Liver (tissue), 9 donors: Measurements from ENCODE around the gene EHMT1. TPM values are rescaled to one million over a fixed set of nuclear protein-coding genes. Genes with fewer than 3 reads are reported as not detected.

Experiments
- DNase-seq: peaks from one replicate; pipeline ENCODE4 v3.0.0-alpha.2; 2017; ENCODE audit warnings: low spot score
- H3K27ac ChIP-seq, 2 donors: one replicate each; pipeline ENCODE4 v1.7.0; 2013; ENCODE audit warnings: inconsistent platforms in 2 of 2, low read length in 2 of 2, control low read depth in 1 of 2, low read depth in 1 of 2, mild to moderate bottlenecking in 1 of 2
- H3K27me3 ChIP-seq, 4 donors: one replicate each; pipeline versions ENCODE4 v1.6.1 to v1.7.0; 2013; ENCODE audit warnings: low read length in 3 of 4, inconsistent platforms in 1 of 4, mild to moderate bottlenecking in 1 of 4, moderate library complexity in 1 of 4; ENCODE audit not compliant: control insufficient read depth in 4 of 4, insufficient read depth in 4 of 4
- H3K36me3 ChIP-seq, 4 donors: one replicate each; pipeline versions ENCODE4 v1.6.1 to v1.7.0; 2013; ENCODE audit warnings: low read length in 3 of 4, mild to moderate bottlenecking in 3 of 4, low read depth in 1 of 4, moderate library complexity in 1 of 4; ENCODE audit not compliant: control insufficient read depth in 4 of 4, insufficient read depth in 3 of 4
- H3K4me1 ChIP-seq, 4 donors: one replicate each; pipeline versions ENCODE4 v1.6.1 to v1.7.0; 2013; ENCODE audit warnings: low read length in 3 of 4, mild to moderate bottlenecking in 3 of 4, moderate library complexity in 1 of 4; ENCODE audit not compliant: control insufficient read depth in 4 of 4, insufficient read depth in 4 of 4
- H3K4me3 ChIP-seq, 3 donors: one replicate each; pipeline versions ENCODE4 v1.6.1 to v1.7.0; 2013; ENCODE audit warnings: low read length in 3 of 3, control low read depth in 1 of 3, low read depth in 1 of 3, mild to moderate bottlenecking in 1 of 3
- H3K9ac ChIP-seq, 2 donors: one replicate each; pipeline ENCODE4 v1.7.0; 2013; ENCODE audit warnings: low read length in 2 of 2, mild to moderate bottlenecking in 2 of 2, moderate library complexity in 2 of 2, control low read depth in 1 of 2, low read depth in 1 of 2
- H3K9me3 ChIP-seq, 4 donors: one replicate each; pipeline versions ENCODE4 v1.6.1 to v1.7.0; 2013; ENCODE audit warnings: low read length in 3 of 4; ENCODE audit not compliant: control insufficient read depth in 4 of 4
- ATF3 ChIP-seq: IDR thresholded peaks from 2 replicates; pipeline ENCODE4 v1.6.1; 2016; ENCODE audit warnings: antibody characterized with exemption
- FOXA1 ChIP-seq: IDR thresholded peaks from 2 replicates; pipeline ENCODE4 v1.6.1; 2016; ENCODE audit warnings: antibody characterized with exemption
- FOXA2 ChIP-seq: IDR thresholded peaks from 2 replicates; pipeline ENCODE4 v1.6.1; 2016; ENCODE audit warnings: antibody characterized with exemption
- HNF4G ChIP-seq: IDR thresholded peaks from 2 replicates; pipeline ENCODE4 v1.6.1; 2016; ENCODE audit warnings: antibody characterized with exemption
- MAX ChIP-seq: IDR thresholded peaks from 2 replicates; pipeline ENCODE4 v1.6.1; 2016; ENCODE audit warnings: antibody characterized with exemption
- NR2F2 ChIP-seq: IDR thresholded peaks from 2 replicates; pipeline ENCODE4 v1.6.1; 2016; ENCODE audit warnings: antibody characterized with exemption
- RAD21 ChIP-seq, 2 donors: IDR thresholded peaks; 2 replicates each; pipeline ENCODE4 v1.6.1; 2016; ENCODE audit warnings: antibody characterized with exemption in 2 of 2, mild to moderate bottlenecking in 2 of 2
- REST ChIP-seq: IDR thresholded peaks from 2 replicates; pipeline ENCODE4 v1.6.1; 2016; ENCODE audit warnings: antibody characterized with exemption, mild to moderate bottlenecking
- RXRA ChIP-seq, 2 donors: IDR thresholded peaks; 2 replicates each; pipeline ENCODE4 v1.6.1; 2017 to 2018; ENCODE audit warnings: antibody characterized with exemption in 2 of 2, mild to moderate bottlenecking in 1 of 2
- YY1 ChIP-seq: IDR thresholded peaks from 2 replicates; pipeline ENCODE4 v1.6.1; 2016; ENCODE audit warnings: antibody characterized with exemption, mild to moderate bottlenecking
- ZBTB33 ChIP-seq: IDR thresholded peaks from 2 replicates; pipeline ENCODE4 v1.6.1; 2016; ENCODE audit warnings: antibody characterized with exemption
- WGBS: extraction: QIAGEN DNeasy Blood & Tissue Kit; methylation state at CpG from one replicate; pipeline ENCODE4 v1.1.7; 2013; 5-methylcytosine and 5-hydroxymethylcytosine counted together
- polyA plus RNA-seq, 2 donors: library from polyadenylated mRNA; stranded (reverse) in 1 of 2; unstranded in 1 of 2; fragments of 200-250 nt in 1 of 2; fragments of >200 nt in 1 of 2; fragmentation: Nextera tagmentation in 1 of 2; extraction: Ambion mirVana in 1 of 2; gene quantifications; one replicate each; pipeline versions ENCODE4 v1.2.1 to v1.2.3, GENCODE V29; 2013 to 2015
- total RNA-seq, 2 donors: library from RNA; depleted of rRNA; stranded (reverse); fragments of >200 nt; gene quantifications; one replicate each; pipeline ENCODE4 v1.2.3, GENCODE V29; 2014
- donor health status: healthy.
- donor health status: healthy.
- donor health status: healthy.
- donor health status: healthy.
- donor health status: healthy.

EHMT1 gene
- total and polyA plus RNA-seq, 4 donors, result 16.1 to 48.2 (median 27.3) TPM

- H3K27ac ChIP-seq, result no peak overlapping the region
- TF ChIP-seq ATF3, result no peak
- TF ChIP-seq RAD21 (IDR thresholded peaks at IDR 0.05), result no peak
- TF ChIP-seq MAX, result no peak
- TF ChIP-seq HNF4G, result no peak
- TF ChIP-seq YY1, result no peak
- TF ChIP-seq REST, result no peak
- TF ChIP-seq ZBTB33, result no peak
- TF ChIP-seq FOXA2, result no peak
- TF ChIP-seq RXRA (IDR thresholded peaks at IDR 0.05), result no peak
- TF ChIP-seq FOXA1, result no peak
- no peaks in the 10 kb centered on the region for H3K4me1 ChIP-seq
- no peak overlapping the region for H3K4me3 ChIP-seq
- no peak for DNase-seq
- no peaks in the 10 kb centered on the region for H3K9me3 ChIP-seq
- no peaks in the 10 kb centered on the region for H3K27me3 ChIP-seq
- H3K9ac ChIP-seq, result no peak overlapping the region
- peaks cover 10 to 41% (median 20%) of the 10 kb centered on the region in 4 donors for H3K36me3 ChIP-seq
- WGBS, result 97% methylated on average over 20 of the region's 20 CpGs
These were observed 209.2 kb downstream of the EHMT1 start for GRCh38 chr9:137827908-137828526.

- DNase-seq, result no peak
- no peaks in the 10 kb centered on the region for H3K4me1 ChIP-seq
- peak; percentile 97 for TF ChIP-seq REST
- no peak for TF ChIP-seq NR2F2
- H3K36me3 ChIP-seq, result peaks cover 16 to 48% (median 20%) of the 10 kb centered on the region in 4 donors
- H3K27me3 ChIP-seq, result no peaks in the 10 kb centered on the region
- H3K9me3 ChIP-seq, result no peaks in the 10 kb centered on the region
- WGBS, result 94% methylated on average over 21 of the region's 21 CpGs
- no peak overlapping the region for H3K9ac ChIP-seq
- H3K4me3 ChIP-seq, result no peak overlapping the region
- no peak overlapping the region for H3K27ac ChIP-seq
These were observed 209.9 kb downstream of the EHMT1 start for GRCh38 chr9:137828527-137829259.
